RPMI7951 (cell line): ENCODE measurements around the gene OXGR1. TPM values are rescaled to one million over a fixed set of nuclear protein-coding genes. Genes with fewer than 3 reads are reported as not detected.
"Not testable (repeated sequence)": the region's sequence is repeated elsewhere in the genome, so short reads cannot be mapped to it uniquely, and the experiment has no call there.

Experiments used
- DNase-seq: peaks from one replicate; pipeline ENCODE4 v3.0.0-alpha.2; 2012; ENCODE audit warnings: low read depth
- total RNA-seq: library from RNA; depleted of rRNA; stranded (reverse); fragments of >200 nt; shearing (Covaris generic); gene quantifications from 2 replicates; pipeline ENCODE4 v1.2.3, GENCODE V29; 2014

Gene OXGR1
- total RNA-seq, 1 experiment from 2014 or later, result 0.24 TPM

DNA sequence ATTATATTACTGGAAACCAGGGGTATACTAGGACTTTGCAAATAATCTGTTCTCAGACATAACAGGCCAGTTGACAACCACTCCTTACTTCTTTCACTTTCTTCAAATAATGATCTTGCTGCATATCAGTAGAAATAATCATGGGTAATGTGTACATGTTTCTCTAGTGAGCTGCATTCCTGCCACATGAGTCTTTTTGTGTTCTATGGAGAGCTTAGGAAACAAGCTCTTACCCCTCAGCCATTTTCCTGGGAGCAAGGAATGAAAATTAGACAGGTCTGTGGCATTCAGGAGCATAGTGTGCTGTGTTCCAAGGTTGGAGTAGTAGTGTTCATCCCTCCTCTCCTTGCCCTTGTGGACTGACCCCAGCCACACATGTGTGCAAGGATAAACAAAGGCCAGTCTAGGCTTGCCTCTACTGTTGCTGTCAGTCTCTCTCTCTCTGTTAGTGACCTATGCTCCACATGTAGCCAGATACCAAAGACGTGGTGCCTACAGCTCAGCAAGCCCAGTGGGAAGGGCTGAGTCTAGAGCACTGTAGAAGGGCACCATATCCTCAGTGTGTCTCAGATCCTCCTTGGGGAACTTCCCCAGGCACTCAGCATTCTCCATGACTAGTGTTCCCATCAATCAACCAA is 11.5 kb upstream of the OXGR1 start:
- peak; percentile 46 for DNase-seq

DNA sequence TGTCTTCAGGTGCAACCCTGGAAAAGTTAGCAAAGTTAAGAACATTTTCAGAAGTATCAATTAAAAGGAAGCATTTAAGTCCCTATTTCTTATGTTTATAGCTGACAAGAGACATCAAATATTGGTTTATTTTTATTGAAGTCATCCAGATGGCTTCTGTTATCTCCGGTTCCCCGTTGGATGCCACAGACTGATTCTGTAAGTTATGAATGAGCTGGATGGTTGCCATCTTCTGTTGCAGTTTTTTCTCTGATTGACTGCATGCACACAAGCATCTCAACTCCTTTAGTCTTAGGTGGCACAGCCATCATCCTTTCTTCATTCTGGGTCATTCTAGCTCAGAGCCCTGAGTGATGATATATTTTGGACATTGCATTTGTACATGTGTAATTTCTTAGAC is 10.6 kb upstream of the OXGR1 start:
- DNase-seq, result peak; percentile 63

DNA sequence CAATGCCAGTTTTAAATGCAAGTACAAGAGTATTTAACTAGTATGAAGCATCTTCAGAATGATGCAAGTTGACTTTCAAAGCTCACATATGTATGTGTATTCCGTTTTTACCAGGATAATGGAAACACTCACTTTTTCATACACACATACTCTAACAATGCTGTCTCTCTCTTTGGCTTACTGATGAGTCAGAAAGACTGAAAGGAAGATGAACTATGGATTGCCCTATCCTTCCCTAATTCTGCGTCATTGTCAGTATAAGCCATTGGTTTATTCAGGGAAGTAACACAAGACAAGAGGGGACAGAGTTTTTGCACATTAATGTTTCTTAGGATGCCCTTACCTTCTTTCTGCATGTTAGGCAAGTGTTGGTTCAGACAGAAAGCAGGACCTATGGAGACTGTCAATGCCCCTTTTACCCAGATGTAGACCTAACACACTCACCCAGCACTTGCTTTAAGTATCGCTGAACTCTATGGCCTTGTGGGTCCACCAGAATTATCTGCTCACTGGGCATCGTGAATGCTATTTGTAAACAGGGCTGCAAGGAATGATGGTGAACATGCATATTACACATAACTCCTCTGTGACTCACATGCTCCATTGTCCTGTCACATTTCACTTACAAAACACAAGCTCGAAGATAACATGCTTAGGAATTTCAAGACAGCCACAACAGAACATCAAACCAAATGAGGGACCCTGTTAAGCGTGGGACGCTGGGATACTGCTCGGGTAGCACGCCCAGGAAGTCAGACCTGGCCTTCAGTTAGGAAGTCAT is 10.0 kb upstream of the OXGR1 start:
- DNase-seq, result peak; percentile 81

DNA sequence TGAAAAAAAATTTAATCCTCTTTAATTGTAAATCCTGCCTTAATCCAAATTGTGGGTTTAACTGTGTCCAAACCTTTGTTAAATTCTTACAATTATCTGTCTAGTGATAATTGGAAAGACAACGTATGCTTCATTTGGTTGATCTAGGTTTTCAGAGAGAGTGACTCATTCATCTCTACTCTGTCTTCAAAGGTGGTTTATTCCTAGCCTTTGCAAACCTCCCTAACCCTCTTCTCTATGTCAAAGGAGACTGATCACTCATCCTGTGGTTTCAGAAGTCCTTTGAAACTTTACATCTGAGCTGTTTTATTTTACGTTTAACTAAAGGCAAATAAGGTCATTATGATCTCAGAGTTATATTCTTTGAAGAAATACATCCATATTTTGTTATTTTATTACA is 8.8 kb upstream of the OXGR1 start:
- DNase-seq, result peak; percentile 63

DNA sequence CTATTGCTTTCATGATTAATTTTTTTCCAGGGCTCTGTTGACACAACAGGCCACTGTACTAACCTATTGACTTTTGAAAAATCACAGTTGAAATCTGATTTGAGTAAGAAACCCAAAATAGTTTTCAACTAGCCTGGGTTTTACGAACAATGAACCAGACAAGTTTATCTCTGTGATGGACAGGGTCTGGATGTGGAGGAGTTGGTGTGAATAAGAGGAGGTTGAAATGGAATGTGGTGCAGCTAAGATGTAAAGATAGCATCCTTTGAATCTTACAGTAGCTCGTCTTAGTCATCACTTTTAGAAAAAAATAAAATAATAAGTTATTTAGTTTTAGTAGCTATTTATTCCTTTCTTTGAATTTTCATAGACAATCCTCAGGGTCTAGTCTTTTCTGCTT is 8.3 kb upstream of the OXGR1 start:
- peak; percentile 60 for DNase-seq

DNA sequence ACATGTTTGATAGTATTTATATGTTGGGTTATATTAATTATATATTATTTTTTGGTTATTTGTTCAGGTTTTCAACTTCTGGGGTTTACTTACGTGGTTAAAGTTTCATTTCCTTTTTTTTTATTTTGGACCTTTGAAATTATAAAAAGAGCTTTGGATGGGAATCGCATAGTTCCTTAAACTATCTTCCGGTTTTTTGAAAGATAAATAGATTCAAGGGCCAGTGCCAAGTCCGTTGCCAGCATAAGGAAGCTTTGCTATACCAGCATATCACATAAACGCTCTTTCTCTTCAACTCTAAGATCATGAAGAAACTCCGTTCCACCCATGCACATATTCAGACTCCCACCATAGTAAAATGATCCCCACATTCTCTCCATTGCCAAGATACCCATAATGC is 7.4 kb upstream of the OXGR1 start:
- DNase-seq, result no peak

DNA sequence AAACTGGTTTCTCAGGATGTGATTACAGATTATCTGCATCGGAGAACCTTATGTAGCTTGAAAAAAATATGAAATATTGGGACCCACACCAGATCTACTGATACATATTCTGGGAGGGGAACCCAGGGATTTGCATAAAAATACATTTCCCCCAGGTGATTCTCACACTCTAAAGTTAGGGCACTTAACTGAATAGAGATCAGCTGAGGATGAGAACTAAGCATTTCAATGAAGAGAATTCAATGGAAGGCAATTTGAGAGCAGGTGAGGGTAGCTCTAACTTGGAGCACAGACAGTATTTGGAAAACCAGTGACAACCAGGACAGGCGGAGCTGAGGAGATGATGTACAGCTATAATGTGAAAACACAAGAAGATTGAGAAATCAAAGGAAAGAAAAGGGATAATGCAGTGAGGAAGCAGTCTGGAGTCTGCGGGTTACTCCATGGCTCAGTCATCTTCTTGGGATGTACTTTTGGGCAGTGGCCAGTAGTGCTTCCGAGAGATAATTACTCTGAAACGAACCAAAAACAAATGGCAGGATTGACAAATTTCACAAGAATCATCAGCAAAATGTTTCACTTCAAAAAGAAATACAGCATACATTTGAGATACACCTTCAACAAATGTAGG is 6.1 kb upstream of the OXGR1 start:
- DNase-seq, result peak; percentile 66

DNA sequence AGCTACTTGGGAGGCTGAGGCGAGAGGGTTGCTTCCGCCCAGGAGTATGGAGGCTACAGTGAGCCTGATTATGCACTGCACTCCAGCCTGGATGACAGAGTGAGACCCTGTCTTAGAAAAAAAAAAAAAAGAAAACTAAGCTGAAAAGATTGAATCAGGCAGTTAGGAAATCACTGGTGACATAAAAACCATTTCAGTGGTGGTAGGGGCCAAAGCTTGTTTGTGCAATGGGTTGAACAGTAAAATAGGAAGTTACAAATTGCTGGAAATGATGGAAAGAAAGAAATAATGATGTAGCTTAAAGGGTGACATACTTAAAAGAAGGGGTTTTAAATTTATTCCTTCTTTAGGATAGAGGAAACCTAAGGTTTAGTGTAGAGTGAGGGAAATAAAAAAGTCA is 4.8 kb upstream of the OXGR1 start:
- DNase-seq, result no peak

DNA sequence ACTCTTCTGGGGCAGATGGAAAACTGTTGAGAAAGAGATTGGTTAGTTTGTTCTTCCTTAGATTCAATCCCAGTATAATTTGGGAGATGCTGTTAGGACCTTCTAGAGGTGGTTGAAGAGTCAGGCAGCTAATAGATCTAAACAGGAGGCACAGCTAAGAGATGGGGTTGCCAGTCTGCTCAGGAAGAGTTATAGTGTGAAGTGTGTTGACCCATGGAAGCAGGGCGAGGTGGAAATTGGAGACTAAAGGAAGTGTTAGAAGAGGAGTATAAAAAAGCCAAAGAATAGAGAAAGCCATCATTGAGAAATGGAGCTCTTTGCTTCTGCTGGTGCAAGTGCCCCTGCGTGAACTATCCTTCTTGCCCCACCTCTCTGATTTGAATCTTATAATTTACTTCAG is 3.8 kb upstream of the OXGR1 start:
- DNase-seq, result no peak

DNA sequence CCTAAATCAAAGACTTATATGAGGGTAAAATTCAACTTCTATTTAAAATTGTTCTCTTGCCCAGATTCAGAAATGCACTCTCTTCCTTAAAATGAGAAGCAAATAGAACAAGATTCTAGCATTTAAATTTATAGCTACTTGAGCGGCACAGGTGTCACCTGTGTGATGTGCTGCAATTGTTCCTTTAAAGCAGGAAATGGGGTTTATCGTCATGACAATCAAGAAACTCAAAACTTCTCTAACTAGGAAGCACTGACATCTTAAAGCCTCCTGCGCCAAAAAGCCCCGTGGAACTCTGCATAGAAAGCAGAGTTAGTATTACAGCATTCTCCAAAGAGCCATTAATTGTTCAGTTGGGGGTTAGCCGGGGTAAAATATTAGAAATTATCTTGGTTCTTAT is 2.6 kb upstream of the OXGR1 start:
- no peak for DNase-seq

DNA sequence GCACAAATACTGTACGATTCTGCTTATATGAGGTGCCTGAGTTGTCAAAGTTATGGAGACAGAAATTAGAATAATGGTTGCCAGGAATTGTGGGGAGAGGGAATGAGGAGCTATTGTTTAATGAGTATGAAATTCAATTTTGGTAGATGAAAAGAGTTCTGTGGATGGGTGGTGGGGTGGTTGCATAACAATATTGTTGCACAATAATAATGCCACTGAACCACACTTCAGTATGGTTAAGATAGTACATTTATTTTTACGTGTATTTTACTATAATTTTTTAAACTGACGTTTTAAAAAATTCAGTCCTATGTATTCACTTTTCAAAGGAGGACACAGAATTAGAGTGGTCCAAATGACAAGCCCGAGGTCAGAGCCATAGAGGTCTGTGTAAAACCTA is 1.8 kb upstream of the OXGR1 start:
- DNase-seq, result no peak

DNA sequence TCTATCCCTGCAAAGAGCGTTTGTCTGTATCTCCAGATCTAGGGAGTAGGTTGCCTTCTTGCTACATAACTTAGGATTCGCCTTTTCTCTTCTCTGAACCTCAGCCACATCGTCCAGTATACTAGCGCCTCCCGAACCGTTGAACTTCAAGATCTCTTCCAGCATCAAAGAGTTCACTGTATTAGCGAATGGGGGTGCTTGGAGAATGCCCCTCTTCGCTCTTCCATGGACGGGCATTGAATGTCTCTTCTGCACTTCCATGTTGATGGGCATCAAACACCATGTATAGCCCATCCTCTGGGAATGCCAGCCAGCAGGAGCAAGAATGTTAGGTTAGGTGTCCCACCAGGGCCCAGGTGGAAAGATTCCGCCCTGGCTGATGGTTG is 575 bp upstream of the OXGR1 start:
- DNase-seq, result no peak

DNA sequence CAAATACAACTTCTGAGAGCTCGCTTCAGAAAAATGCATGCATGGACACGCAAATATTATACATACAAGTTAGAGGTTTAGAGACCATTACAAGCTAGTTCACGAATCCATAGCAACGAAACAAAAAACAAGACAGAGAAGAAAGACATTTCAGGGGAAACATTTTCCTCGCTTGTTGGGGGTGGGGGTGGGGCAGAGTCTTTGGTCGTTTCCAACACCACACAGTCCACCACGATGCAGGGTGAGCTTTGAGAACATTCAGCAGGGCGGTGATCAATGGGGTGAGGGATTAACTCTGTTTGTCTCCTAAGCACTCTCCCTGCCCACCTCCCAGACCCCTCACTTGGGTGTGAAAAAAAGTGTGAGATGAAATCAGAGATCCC is 651 bp downstream of the OXGR1 start:
- DNase-seq, result no peak

DNA sequence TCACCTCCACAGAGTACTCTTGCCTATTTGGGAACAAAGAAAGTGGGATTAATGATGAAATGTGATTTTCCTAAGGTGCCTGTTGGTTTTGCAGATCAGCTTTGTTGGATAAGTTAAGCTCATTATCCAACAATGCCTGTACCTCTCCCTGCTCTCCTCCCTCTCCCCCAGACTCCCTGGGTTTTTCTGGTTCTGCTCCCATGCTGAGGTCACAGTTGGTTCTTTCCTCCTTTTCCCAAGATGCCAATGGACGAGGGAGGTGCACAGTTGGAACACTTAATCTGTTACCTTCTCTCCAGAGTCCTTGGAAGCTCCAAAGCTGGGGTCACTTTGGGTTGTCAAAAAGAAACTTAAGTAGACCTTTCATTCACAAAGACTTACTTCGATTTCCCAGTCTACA is 1.6 kb downstream of the OXGR1 start:
- DNase-seq, result no peak

DNA sequence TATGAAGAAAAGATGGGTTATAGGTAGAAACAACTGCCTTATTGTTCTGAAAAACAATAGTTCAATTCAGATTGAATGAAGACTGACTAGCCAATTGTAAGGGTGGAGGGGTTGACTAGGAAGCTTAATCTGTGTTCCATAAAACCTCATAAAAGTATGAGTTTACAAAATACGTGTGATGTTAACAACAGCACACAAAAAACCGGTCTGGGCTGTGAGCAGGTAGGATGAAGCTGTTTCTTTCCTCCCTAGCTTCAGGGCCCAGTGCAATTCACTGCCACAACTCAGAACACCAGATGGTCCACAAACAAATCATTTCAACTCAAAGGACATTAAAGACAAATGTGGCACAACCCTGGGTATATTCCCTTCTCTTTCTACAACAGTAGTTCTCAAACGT is 3.2 kb downstream of the OXGR1 start:
- DNase-seq, result no peak

DNA sequence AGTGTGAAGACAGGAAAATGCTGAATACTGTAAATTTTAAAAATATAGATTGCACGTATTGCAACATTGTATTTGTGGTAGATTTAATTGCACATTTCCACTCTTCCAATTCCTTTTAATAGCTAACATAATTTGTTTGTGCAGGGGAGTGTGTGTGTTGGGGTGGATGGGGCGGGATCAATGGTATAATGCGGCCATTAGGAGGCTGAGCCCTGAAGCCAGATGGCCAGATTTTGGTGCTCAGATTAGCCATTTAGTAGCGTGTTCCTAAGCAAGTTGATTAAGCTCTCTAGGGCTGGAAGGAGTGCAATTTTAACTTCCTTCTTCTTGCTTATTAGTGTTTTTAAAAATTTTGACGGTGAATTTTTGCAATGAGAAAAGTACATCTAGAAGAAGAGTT is 5.8 kb downstream of the OXGR1 start:
- no peak for DNase-seq

DNA sequence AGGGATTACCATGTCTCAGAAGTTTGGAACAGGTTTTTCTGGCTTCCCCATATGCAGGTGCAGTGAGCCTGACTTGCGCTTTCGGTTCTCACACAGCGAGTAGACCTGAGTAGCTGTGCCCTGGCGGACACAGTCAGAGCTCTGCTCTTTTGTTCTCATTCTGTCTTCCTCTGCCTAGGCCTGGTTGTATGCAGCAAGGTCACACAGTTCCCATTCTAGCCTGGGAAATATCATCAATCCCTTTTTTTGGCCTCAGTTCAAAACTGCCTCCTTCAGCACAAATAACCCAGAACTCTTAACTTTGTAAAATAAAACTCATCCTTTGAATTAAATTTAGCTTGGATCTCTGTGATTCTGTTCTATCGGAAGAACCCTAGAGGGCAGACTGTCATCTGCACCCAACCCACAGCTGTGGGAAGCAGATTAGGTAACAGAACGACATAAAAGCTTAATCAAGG is 10.2 kb downstream of the OXGR1 start:
- DNase-seq, result peak; percentile 20

DNA sequence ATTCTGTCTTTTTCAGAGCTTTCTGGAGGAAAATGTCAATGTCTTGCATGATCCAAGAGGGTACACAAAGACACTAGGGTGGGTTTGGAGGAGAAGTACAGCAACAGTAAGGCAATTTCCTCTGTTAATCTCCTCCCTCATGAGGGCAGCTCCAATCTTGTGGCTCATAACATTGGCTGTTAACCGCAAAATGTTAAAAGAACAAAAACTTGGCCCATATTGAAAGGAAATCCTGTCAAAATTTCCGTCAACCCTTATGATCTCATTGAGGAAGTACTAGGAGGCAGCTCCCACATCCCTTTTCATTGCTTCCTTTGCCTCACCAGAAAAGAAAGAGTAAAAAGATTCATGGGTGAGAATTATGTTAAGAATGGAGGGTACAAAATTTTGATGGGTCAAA is 11.6 kb downstream of the OXGR1 start:
- peak; percentile 23 for DNase-seq

DNA sequence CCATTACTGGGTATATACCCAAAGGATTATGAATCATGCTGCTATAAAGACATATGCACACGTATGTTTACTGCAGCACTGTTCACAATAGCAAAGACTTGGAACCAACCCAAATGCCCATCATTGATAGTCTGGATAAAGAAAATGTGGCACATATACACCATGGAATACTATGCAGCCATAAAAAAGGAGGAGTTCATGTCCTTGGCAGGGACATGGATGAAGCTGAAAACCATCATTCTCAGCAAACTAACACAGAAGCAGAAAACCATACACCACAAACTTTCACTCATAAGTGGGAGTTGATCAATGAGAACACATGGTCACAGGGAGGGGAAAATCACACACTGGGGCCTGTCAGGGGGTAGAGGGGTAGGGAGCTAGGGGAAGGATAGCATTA is 14.4 kb downstream of the OXGR1 start:
- DNase-seq, result not testable (repeated sequence)

DNA sequence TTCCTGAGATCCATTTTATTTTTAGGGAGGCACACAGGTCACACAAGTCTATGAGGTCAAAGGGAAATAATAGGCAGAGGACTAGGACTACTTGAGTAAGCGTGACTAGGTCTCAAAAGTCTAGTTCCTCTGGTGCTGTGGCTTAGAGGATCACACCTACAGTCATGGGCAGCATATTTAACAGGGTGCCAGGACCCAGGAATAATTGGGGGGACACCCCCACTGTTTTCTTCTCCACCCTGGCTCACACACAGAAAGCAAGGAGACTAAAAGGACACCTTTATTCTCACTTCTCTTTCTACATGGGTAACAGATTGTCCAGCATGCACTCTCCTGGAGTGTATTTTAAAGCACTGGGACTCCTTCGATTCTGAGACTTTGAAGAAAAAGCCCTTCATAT is 26.2 kb downstream of the OXGR1 start:
- DNase-seq, result no peak

DNA sequence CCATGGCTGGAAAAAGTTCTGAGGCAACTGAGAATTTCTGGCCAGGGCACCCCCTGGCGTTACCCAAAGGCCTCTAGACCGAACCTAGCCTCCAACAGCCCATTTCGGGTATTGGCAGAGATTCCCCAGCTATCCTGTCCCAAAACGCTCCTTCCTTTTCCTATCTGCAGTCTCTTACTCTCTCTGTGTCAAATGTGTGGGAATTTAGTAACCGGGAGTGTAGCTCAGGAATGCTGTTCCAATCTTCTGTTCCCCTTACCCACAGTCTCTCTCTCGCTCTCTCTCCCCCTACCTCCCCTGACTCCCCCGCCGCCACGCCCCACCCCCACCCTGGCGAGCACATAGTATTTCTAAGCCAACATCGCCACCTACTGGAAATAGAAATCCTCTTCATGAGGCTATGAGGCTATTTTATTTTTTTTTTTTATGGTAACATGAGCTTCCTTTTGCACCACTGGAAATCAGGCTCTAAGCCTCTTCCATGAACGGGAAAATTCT is 27.0 kb downstream of the OXGR1 start:
- peak; percentile 30 for DNase-seq

DNA sequence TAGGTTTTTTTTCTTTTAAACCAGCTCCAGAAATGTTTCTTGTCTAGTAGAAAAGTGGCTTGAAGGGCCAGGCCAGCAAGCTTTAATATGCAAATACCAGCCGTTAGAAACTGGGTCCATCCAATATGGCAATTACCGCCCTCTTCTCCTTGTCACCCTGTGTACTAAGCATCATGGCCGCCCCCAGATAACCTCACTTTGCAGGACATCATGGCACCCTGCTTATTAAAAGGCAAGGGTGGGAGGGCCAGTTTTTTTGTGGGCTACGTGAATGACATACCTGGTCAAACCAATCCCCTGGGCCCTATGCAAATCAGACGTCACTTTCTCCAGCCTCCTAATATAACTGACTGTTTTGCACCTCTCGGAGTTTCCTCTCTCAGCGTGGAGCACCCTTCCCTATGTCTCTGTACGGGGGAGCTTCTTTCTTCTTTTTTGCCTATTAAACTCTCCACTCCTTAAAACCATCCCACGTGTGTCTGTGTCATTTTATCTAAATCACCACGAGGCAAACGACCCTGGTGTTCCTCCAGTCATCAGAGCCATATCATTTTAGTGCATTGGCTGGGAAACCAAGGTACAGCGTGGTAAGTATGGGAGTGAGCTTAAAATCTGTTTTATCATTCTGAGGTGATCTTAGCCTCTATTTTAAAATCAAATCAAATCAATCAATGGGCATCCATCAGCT is 27.7 kb downstream of the OXGR1 start:
- no peak for DNase-seq
